ENCODE results near the gene TRAK2. TPM values are rescaled to one million over a fixed set of nuclear protein-coding genes. Genes with fewer than 3 reads are reported as not detected.
A peak's percentile ranks its signal among the peaks of the same experiment; 100 is the strongest.

The TRAK2 gene
- total and polyA plus RNA-seq, 4 experiments from 2014 or later: 25.2 to 47.3 (median 43.7) TPM

GRCh38 chr2:201343559-201343958 lies 107.7 kb downstream of the TRAK2 start:
- Mint-ChIP-seq H3K4me3 (no peak overlapping the region), H3K27ac (no peak overlapping the region), H3K27me3 (no peaks in the 10 kb centered on the region), H3K9me3 (peaks cover 3 to 25% (median 12%) of the 10 kb centered on the region in 8 donors), H3K36me3 (peaks cover 59 to 76% of the 10 kb centered on the region in 2 donors), H3K4me1 (peaks cover 11 to 21% (median 14%) of the 10 kb centered on the region in 4 donors)
- Histone ChIP-seq H3K36me3 (ENCODE audit: insufficient read depth, low read length) (no peaks in the 10 kb centered on the region), H3K4me3 (ENCODE audit: low read length in 2 of 2) (no peak overlapping the region), H3K27me3 (ENCODE audit: insufficient read depth, low read length) (no peaks in the 10 kb centered on the region), H3K4me1 (ENCODE audit: insufficient read depth, low read length) (peaks cover 8% of the 10 kb centered on the region), H3K27ac (ENCODE audit: low read depth, low read length) (no peak overlapping the region), H3K9me3 (ENCODE audit: control insufficient read depth in 1 of 2, low read length in 2 of 2) (no peaks in the 10 kb centered on the region)
- DNase-seq: no peak
- intact Hi-C loops (cut with micrococcal nuclease): no loop called here
- ChIA-PET POLR2A (ENCODE audit: partially characterized antibody) (no interaction called here), CTCF (ENCODE audit: partially characterized antibody) (interaction anchor here (1.1 to 1.4 kb wide), 2 partner anchors 44 to 79 kb away, joined by 4 to 5 read pairs; no protein-coding TSS in a partner anchor)

DNA sequence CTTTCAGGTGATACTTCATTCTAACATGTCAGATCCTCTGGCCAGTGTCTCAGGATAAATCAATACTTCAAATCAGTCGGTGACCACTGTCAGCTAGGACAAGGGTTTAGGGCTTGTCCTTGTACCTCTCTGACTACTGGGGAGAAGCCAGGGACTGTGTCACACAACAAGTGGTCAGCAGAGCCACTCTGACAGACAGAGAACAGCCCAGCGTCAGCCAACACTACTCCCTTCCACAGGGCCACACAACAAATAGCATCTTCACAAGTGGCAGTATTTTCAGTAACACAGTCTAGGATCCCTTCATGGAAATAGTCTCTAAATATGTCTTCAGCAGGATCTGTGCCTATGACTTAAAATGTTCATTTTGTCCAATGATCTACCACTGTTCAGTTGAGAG lies 108.3 kb downstream of the TRAK2 start:
- H3K4me1 Mint-ChIP-seq: peaks cover 11 to 21% (median 14%) of the 10 kb centered on the region in 4 donors
- no peak for DNase-seq
- H3K27ac ChIP-seq (ENCODE audit: low read depth, low read length): no peak overlapping the region
- peaks cover 4 to 30% (median 17%) of the 10 kb centered on the region in 8 donors for H3K9me3 Mint-ChIP-seq
- no peaks in the 10 kb centered on the region for H3K36me3 ChIP-seq (ENCODE audit: insufficient read depth, low read length)
- H3K27ac Mint-ChIP-seq: no peak overlapping the region
- no peak overlapping the region for H3K4me3 Mint-ChIP-seq
- H3K4me3 ChIP-seq (ENCODE audit: low read length in 2 of 2): no peak overlapping the region
- peaks cover 60 to 74% of the 10 kb centered on the region in 2 donors for H3K36me3 Mint-ChIP-seq
- H3K4me1 ChIP-seq (ENCODE audit: insufficient read depth, low read length): peaks cover 8% of the 10 kb centered on the region
- ChIA-PET POLR2A (ENCODE audit: partially characterized antibody) (no interaction called here), CTCF (ENCODE audit: partially characterized antibody) (no interaction called here)
- no peaks in the 10 kb centered on the region for H3K9me3 ChIP-seq (ENCODE audit: control insufficient read depth in 1 of 2, low read length in 2 of 2)
- H3K27me3 Mint-ChIP-seq: no peaks in the 10 kb centered on the region
- intact Hi-C loops (cut with micrococcal nuclease): no loop called here
- H3K27me3 ChIP-seq (ENCODE audit: insufficient read depth, low read length): no peaks in the 10 kb centered on the region

- Mint-ChIP-seq H3K36me3 (peaks cover 20 to 30% of the 10 kb centered on the region in 2 donors), H3K27ac (no peak overlapping the region), H3K4me3 (no peak overlapping the region), H3K27me3 (no peaks in the 10 kb centered on the region), H3K4me1 (peaks cover 0 to 19% (median 7%) of the 10 kb centered on the region in 4 donors), H3K9me3 (peaks cover 0 to 35% (median 20%) of the 10 kb centered on the region in 8 donors)
- H3K36me3 ChIP-seq (ENCODE audit: insufficient read depth, low read length): no peaks in the 10 kb centered on the region
- H3K27ac ChIP-seq (ENCODE audit: low read depth, low read length): no peak overlapping the region
- DNase-seq: no peak
- intact Hi-C loops (cut with micrococcal nuclease): no loop called here
- H3K4me1 ChIP-seq (ENCODE audit: insufficient read depth, low read length): no peaks in the 10 kb centered on the region
- no peak overlapping the region for H3K4me3 ChIP-seq (ENCODE audit: low read length in 2 of 2)
- H3K27me3 ChIP-seq (ENCODE audit: insufficient read depth, low read length): no peaks in the 10 kb centered on the region
- ChIA-PET CTCF (ENCODE audit: partially characterized antibody) (interaction anchor here (2.3 kb wide), 1 partner anchor 35 kb away, joined by 6 read pairs; no protein-coding TSS in a partner anchor), POLR2A (ENCODE audit: partially characterized antibody) (interaction anchor here (0.6 kb wide), 1 partner anchor 228 kb away, joined by 3 read pairs; no protein-coding TSS in a partner anchor)
- no peaks in the 10 kb centered on the region for H3K9me3 ChIP-seq (ENCODE audit: control insufficient read depth in 1 of 2, low read length in 2 of 2)
These were observed 121.8 kb downstream of the TRAK2 start for GRCh38 chr2:201329409-201329808.

DNA sequence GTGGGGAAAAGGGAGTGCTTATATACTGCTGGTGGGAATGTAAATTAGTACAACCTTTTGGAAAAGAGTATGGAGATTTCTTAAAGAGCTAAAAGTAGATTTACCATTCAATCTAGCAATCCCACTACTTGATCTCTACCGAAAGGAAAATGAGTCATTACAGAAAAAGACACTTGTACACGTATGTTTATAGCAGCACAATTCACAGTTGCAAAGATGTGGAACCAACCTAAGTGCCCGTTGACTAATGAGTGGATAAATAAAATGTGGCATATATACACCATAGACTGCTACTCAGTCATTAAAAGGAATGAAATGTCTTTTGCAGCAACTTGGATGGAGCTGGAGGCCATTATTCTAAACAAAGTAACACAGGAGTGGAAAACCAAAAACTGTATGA lies 123.6 kb downstream of the TRAK2 start:
- H3K9me3 Mint-ChIP-seq: peaks cover 4 to 46% (median 34%) of the 10 kb centered on the region in 8 donors
- peak overlapping the region in 1 of 7 donors; percentile 7 for H3K27ac Mint-ChIP-seq
- no peaks in the 10 kb centered on the region for H3K27me3 ChIP-seq (ENCODE audit: insufficient read depth, low read length)
- ChIA-PET CTCF (ENCODE audit: partially characterized antibody) (interaction anchor here (0.7 to 1.4 kb wide), 2 partner anchors 27 to 35 kb away, joined by 3 read pairs; no protein-coding TSS in a partner anchor), POLR2A (ENCODE audit: partially characterized antibody) (interaction anchor here (1.1 kb wide), 1 partner anchor 60 kb away, joined by 3 read pairs; no protein-coding TSS in a partner anchor)
- no peak for DNase-seq
- peaks cover 33 to 40% of the 10 kb centered on the region in 2 donors for H3K36me3 Mint-ChIP-seq
- no peak overlapping the region for H3K4me3 ChIP-seq (ENCODE audit: low read length in 2 of 2)
- H3K27me3 Mint-ChIP-seq: no peaks in the 10 kb centered on the region
- peaks cover 0 to 19% (median 7%) of the 10 kb centered on the region in 4 donors for H3K4me1 Mint-ChIP-seq
- intact Hi-C loops (cut with micrococcal nuclease): no loop called here
- no peak overlapping the region for H3K4me3 Mint-ChIP-seq
- no peak overlapping the region for H3K27ac ChIP-seq (ENCODE audit: low read depth, low read length)
- H3K9me3 ChIP-seq (ENCODE audit: control insufficient read depth in 1 of 2, low read length in 2 of 2): no peaks in the 10 kb centered on the region
- H3K4me1 ChIP-seq (ENCODE audit: insufficient read depth, low read length): no peaks in the 10 kb centered on the region
- H3K36me3 ChIP-seq (ENCODE audit: insufficient read depth, low read length): no peaks in the 10 kb centered on the region

Other genes starting within 250 kb of the TRAK2 start
- gene CASP8, start 190.9 kb downstream of the TRAK2 start, total RNA-seq: 100 to 1,000 TPM; 199 to 200 TPM
- gene CASP8, start 190.9 kb downstream of the TRAK2 start, polyA plus RNA-seq: 100 to 1,000 TPM in 1 of 2 donors, 10 to 100 TPM in 1; 30.6 to 108 TPM
- 10 to 100 TPM; 10.0 to 10.3 TPM for gene FLACC1, start 94.1 kb downstream of the TRAK2 start, total RNA-seq
- under 1 TPM; 0.39 to 0.77 TPM for gene FLACC1, start 94.1 kb downstream of the TRAK2 start, polyA plus RNA-seq
- gene STRADB, start 282 bp upstream of the TRAK2 start, total RNA-seq: 10 to 100 TPM; 17.3 to 20.9 TPM
- gene STRADB, start 282 bp upstream of the TRAK2 start, polyA plus RNA-seq: 10 to 100 TPM; 22.4 to 36.2 TPM
- gene TMEM237, start 192.0 kb upstream of the TRAK2 start, total RNA-seq: 1 to 10 TPM; 4.4 to 5.2 TPM
- 1 to 10 TPM; 2.4 to 3.1 TPM for gene TMEM237, start 192.0 kb upstream of the TRAK2 start, polyA plus RNA-seq
- gene MPP4, start 247.2 kb upstream of the TRAK2 start, total RNA-seq: not detected
- gene MPP4, start 247.2 kb upstream of the TRAK2 start, polyA plus RNA-seq: not detected